Neutrophil (primary cell): ENCODE measurements around the gene MOB4.
A peak's percentile ranks its signal among the peaks of the same experiment; 100 is the strongest.

Experiments used
- H3K27ac ChIP-seq: fragments of 200-600 bp; sonication (generic); 2 replicates; pipeline ENCODE4 v1.5.1; 2016; ENCODE audit warnings: mild to moderate bottlenecking, moderate library complexity
- H3K27me3 ChIP-seq: fragments of 200-600 bp; sonication (generic); 2 replicates; pipeline ENCODE4 v1.6.0; 2016; ENCODE audit warnings: mild to moderate bottlenecking
- H3K36me3 ChIP-seq: fragments of 200-600 bp; sonication (generic); 2 replicates; pipeline ENCODE4 v1.5.1; 2017
- H3K4me1 ChIP-seq, 2 experiments: fragments of 200-600 bp in 1 of 2; sonication (generic) in 1 of 2; 1 replicate in 1 of 2; 2 replicates in 1 of 2; pipeline versions ENCODE4 v1.5.1 to v1.6.1; 2013 to 2016; ENCODE audit warnings: low read depth in 1 of 2, low read length in 1 of 2, mild to moderate bottlenecking in 1 of 2, moderate library complexity in 1 of 2; ENCODE audit not compliant: control insufficient read depth in 1 of 2, insufficient read depth in 1 of 2
- H3K4me3 ChIP-seq, 2 experiments: fragments of 200-600 bp in 1 of 2; sonication (generic) in 1 of 2; 1 replicate in 1 of 2; 2 replicates in 1 of 2; pipeline ENCODE4 v1.5.1; 2013 to 2016; ENCODE audit warnings: low read depth in 1 of 2, low read length in 1 of 2, mild to moderate bottlenecking in 1 of 2, moderate library complexity in 1 of 2
- H3K9me3 ChIP-seq: fragments of 200-600 bp; sonication (generic); 2 replicates; pipeline ENCODE4 v1.5.1; 2016
- TF ChIP-seq, protein P1 (sequence below): fragments of 200-600 bp; sonication (generic); IDR thresholded peaks from 2 replicates; pipeline ENCODE4 v1.5.1; 2016; ENCODE audit warnings: antibody characterized with exemption

MOB4 gene

GRCh38 chr2:197596766-197597165 is 80.9 kb downstream of the MOB4 start:
- Histone ChIP-seq H3K36me3 (no peaks in the 10 kb centered on the region), H3K9me3 (no peaks in the 10 kb centered on the region), H3K4me1 (peaks cover 12 to 14% of the 10 kb centered on the region in 2 experiments), H3K4me3 (no peak overlapping the region), H3K27ac (no peak overlapping the region), H3K27me3 (no peaks in the 10 kb centered on the region)
- TF ChIP-seq, protein P1, sequence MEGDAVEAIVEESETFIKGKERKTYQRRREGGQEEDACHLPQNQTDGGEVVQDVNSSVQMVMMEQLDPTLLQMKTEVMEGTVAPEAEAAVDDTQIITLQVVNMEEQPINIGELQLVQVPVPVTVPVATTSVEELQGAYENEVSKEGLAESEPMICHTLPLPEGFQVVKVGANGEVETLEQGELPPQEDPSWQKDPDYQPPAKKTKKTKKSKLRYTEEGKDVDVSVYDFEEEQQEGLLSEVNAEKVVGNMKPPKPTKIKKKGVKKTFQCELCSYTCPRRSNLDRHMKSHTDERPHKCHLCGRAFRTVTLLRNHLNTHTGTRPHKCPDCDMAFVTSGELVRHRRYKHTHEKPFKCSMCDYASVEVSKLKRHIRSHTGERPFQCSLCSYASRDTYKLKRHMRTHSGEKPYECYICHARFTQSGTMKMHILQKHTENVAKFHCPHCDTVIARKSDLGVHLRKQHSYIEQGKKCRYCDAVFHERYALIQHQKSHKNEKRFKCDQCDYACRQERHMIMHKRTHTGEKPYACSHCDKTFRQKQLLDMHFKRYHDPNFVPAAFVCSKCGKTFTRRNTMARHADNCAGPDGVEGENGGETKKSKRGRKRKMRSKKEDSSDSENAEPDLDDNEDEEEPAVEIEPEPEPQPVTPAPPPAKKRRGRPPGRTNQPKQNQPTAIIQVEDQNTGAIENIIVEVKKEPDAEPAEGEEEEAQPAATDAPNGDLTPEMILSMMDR: no peak

- Histone ChIP-seq H3K9me3 (no peaks in the 10 kb centered on the region), H3K4me1 (peaks cover 12 to 14% of the 10 kb centered on the region in 2 experiments), H3K27me3 (no peaks in the 10 kb centered on the region), H3K36me3 (no peaks in the 10 kb centered on the region), H3K27ac (no peak overlapping the region), H3K4me3 (no peak overlapping the region)
- TF ChIP-seq, protein P1: no peak
Measured at GRCh38 chr2:197597166-197597565, 81.3 kb downstream of the MOB4 start.

DNA sequence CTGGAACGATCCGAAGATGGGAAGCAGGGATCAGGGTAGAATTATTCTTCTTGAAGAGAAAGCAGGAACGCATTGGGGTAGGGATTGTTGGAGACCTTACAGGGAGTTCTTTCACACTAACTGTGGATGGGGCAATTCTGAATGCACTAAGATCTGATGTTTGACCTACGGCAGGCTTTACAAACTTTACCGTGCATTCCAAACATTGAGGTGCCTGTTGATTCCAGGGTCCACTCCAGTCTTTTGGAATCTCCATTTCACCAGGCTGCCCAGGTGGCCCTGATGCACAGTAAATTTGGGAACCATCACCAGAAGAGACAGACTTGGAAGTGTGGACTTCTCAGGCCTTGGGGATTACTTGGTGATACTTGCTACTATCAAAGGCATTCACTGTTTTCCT is 82.6 kb downstream of the MOB4 start:
- Histone ChIP-seq H3K4me1 (peaks cover 12 to 14% of the 10 kb centered on the region in 2 experiments), H3K27me3 (no peaks in the 10 kb centered on the region), H3K4me3 (no peak overlapping the region), H3K9me3 (no peaks in the 10 kb centered on the region), H3K36me3 (no peaks in the 10 kb centered on the region), H3K27ac (no peak overlapping the region)
- TF ChIP-seq, protein P1: no peak

DNA sequence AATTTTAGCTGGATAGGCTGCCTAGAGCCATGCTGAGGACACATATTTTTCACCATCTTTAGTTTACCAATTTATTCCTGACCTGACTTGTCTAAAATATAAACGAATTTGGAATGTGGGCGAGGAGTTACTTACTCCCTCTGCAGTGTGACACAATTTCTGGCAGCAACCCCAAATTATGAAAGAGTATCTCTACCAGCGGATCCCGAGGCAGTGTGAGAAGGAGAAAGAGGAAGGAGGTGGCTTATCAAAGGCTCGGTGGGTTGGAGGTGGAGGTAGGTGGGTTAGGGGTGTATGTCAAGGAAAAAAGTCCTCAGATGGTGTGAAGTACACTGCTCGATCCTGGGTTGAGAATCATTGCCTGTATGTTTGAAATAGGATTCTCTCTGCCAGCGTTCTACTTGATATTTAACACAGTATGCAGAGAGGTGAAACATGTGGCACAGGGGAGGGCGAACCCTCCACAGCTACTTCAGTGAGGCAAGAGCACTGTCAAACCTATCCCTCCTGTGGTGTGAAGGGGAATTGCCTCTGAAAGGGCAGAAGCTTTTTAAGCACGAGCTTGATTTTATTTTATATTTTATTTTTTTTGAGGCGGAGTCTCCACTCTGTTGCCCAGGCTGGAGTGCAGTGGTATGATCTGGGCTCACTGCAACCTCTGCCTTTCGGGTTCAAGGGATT is 83.6 kb downstream of the MOB4 start:
- H3K9me3 ChIP-seq: no peaks in the 10 kb centered on the region
- H3K4me1 ChIP-seq: peaks cover 12 to 14% of the 10 kb centered on the region in 2 experiments
- TF ChIP-seq, protein P1: no peak
- H3K4me3 ChIP-seq: no peak overlapping the region
- peak overlapping the region; percentile 41 for H3K27ac ChIP-seq
- no peaks in the 10 kb centered on the region for H3K27me3 ChIP-seq
- no peaks in the 10 kb centered on the region for H3K36me3 ChIP-seq

DNA sequence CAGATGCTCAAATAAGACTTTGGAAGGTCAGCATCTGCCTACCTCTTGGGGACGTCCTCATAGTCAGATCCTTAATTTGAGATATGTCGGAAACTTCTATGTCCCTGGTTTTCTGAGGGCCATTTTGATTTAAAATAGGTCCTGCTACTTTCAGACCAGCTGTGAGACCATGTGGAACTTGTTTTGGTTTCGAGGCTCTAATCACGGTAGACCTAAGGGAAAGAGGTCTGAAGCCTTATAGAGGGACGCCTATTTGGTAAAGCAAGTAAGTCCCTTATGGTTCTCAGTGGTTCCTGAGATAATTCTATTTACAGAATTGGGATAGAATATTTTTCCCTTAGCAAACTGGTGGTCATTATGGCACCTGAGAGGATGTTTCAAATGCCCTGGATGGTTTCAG is 84.4 kb downstream of the MOB4 start:
- Histone ChIP-seq H3K4me1 (peaks cover 12 to 14% of the 10 kb centered on the region in 2 experiments), H3K36me3 (no peaks in the 10 kb centered on the region), H3K4me3 (no peak overlapping the region), H3K9me3 (no peaks in the 10 kb centered on the region), H3K27ac (no peak overlapping the region), H3K27me3 (no peaks in the 10 kb centered on the region)
- TF ChIP-seq, protein P1: no peak
